ENCODE results near the gene DLGAP5. TPM values are rescaled to one million over a fixed set of nuclear protein-coding genes. Genes with fewer than 3 reads are reported as not detected.

DLGAP5 gene
- total RNA-seq, 4 donors from 2014 or later: 4.6 to 16.8 (median 9.0) TPM

DNA sequence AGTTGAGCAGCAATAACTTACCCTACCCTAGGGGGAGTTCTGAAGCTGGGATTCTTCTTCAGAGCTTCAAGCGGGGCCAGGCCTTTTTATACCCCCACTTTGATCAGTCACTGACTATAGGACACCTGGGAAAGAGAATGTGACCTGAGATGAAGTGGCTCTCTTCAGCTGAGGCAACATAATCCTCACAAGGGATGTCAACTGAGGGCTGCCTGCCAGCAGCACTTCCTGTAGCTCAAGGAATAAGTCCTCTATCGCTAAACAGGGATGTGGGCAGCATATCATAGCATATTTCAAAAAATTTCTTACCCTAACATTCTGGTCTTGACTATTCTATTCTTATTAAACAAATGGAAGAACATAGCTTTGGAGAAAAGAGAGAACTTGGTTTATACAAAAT lies 45.0 kb downstream of the DLGAP5 start:
- intact Hi-C loops (cut with DNase I): no loop called here
- Histone ChIP-seq H3K4me1 (no peaks in the 10 kb centered on the region), H3K9me3 (no peaks in the 10 kb centered on the region), H3K27ac (no peak overlapping the region), H3K4me3 (no peak overlapping the region), H3K36me3 (peaks cover 7 to 65% (median 34%) of the 10 kb centered on the region in 3 donors), H3K27me3 (no peaks in the 10 kb centered on the region)
- 76 to 83% methylated on average over 2 of the region's 2 CpGs for WGBS, 2 donors
- TF ChIP-seq, protein P1, sequence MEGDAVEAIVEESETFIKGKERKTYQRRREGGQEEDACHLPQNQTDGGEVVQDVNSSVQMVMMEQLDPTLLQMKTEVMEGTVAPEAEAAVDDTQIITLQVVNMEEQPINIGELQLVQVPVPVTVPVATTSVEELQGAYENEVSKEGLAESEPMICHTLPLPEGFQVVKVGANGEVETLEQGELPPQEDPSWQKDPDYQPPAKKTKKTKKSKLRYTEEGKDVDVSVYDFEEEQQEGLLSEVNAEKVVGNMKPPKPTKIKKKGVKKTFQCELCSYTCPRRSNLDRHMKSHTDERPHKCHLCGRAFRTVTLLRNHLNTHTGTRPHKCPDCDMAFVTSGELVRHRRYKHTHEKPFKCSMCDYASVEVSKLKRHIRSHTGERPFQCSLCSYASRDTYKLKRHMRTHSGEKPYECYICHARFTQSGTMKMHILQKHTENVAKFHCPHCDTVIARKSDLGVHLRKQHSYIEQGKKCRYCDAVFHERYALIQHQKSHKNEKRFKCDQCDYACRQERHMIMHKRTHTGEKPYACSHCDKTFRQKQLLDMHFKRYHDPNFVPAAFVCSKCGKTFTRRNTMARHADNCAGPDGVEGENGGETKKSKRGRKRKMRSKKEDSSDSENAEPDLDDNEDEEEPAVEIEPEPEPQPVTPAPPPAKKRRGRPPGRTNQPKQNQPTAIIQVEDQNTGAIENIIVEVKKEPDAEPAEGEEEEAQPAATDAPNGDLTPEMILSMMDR (IDR thresholded peaks at IDR 0.05): no peak
- no peak for DNase-seq

DNA sequence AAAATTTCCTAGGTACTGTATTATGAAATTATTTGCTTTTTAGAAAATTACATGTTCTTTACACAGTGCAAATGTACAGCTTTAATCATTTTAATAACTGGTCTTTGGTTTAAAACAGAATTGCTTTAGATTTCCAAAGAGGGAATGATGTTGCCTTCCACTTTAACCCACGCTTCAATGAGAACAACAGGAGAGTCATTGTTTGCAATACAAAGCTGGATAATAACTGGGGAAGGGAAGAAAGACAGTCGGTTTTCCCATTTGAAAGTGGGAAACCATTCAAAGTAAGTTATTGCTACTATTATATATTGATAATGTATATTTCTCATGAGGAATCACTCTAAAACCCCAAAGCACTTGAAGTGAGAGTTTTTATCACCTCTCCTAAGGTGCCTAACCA lies 48.9 kb downstream of the DLGAP5 start:
- Histone ChIP-seq H3K9me3 (no peaks in the 10 kb centered on the region), H3K4me3 (no peak overlapping the region), H3K27me3 (no peaks in the 10 kb centered on the region), H3K4me1 (peaks cover 7 to 20% (median 7%) of the 10 kb centered on the region in 3 donors), H3K27ac (no peak overlapping the region), H3K36me3 (peaks cover 25 to 98% (median 68%) of the 10 kb centered on the region in 3 donors)
- 65 to 79% methylated on average over 2 of the region's 2 CpGs for WGBS, 2 donors
- DNase-seq: no peak
- TF ChIP-seq, protein P1 (IDR thresholded peaks at IDR 0.05): no peak
- no peak for TF ChIP-seq POLR2A (IDR thresholded peaks at IDR 0.05)
- intact Hi-C loops (cut with DNase I): no loop called here

- no peak overlapping the region for H3K4me3 ChIP-seq
- no peaks in the 10 kb centered on the region for H3K27me3 ChIP-seq
- no peak for DNase-seq
- intact Hi-C loops (cut with DNase I): no loop called here
- no peak overlapping the region for H3K27ac ChIP-seq
- peaks cover 25 to 92% (median 68%) of the 10 kb centered on the region in 3 donors for H3K36me3 ChIP-seq
- TF ChIP-seq, protein P1 (IDR thresholded peaks at IDR 0.05): no peak
- TF ChIP-seq POLR2A (IDR thresholded peaks at IDR 0.05): no peak
- WGBS, 2 donors: 91 to 97% methylated on average over 3 of the region's 3 CpGs
- peaks cover 9 to 26% (median 14%) of the 10 kb centered on the region in 3 donors for H3K4me1 ChIP-seq
- no peaks in the 10 kb centered on the region for H3K9me3 ChIP-seq
These were observed 49.6 kb downstream of the DLGAP5 start for GRCh38 chr14:55141825-55142224.

- intact Hi-C loops (cut with DNase I): no loop called here
- 89 to 91% methylated on average over 4 of the region's 4 CpGs for WGBS, 2 donors
- no peak overlapping the region for H3K27ac ChIP-seq
- TF ChIP-seq, protein P1 (IDR thresholded peaks at IDR 0.05): no peak
- TF ChIP-seq POLR2A (IDR thresholded peaks at IDR 0.05): no peak
- DNase-seq: no peak
- H3K9me3 ChIP-seq: no peaks in the 10 kb centered on the region
- peaks cover 25 to 83% (median 59%) of the 10 kb centered on the region in 3 donors for H3K36me3 ChIP-seq
- H3K4me1 ChIP-seq: peaks cover 20 to 46% (median 22%) of the 10 kb centered on the region in 3 donors
- H3K27me3 ChIP-seq: no peaks in the 10 kb centered on the region
- no peak overlapping the region for H3K4me3 ChIP-seq
These were observed 51.5 kb downstream of the DLGAP5 start for GRCh38 chr14:55139696-55140509.

GRCh38 chr14:55139141-55139540 lies 52.2 kb downstream of the DLGAP5 start:
- H3K9me3 ChIP-seq: no peaks in the 10 kb centered on the region
- intact Hi-C loops (cut with DNase I): no loop called here
- no peak for TF ChIP-seq POLR2A (IDR thresholded peaks at IDR 0.05)
- TF ChIP-seq, protein P1 (IDR thresholded peaks at IDR 0.05): no peak
- H3K27ac ChIP-seq: peak overlapping the region in 2 of 4 donors; percentile 15 to 51
- no peak for DNase-seq
- H3K4me1 ChIP-seq: peaks cover 20 to 53% (median 24%) of the 10 kb centered on the region in 3 donors
- no peaks in the 10 kb centered on the region for H3K27me3 ChIP-seq
- peaks cover 25 to 83% (median 51%) of the 10 kb centered on the region in 3 donors for H3K36me3 ChIP-seq
- no peak overlapping the region for H3K4me3 ChIP-seq

Data from esophagus squamous epithelium (tissue), 5 donors.